ENCODE measurements around the gene CAMK2A.

DNA sequence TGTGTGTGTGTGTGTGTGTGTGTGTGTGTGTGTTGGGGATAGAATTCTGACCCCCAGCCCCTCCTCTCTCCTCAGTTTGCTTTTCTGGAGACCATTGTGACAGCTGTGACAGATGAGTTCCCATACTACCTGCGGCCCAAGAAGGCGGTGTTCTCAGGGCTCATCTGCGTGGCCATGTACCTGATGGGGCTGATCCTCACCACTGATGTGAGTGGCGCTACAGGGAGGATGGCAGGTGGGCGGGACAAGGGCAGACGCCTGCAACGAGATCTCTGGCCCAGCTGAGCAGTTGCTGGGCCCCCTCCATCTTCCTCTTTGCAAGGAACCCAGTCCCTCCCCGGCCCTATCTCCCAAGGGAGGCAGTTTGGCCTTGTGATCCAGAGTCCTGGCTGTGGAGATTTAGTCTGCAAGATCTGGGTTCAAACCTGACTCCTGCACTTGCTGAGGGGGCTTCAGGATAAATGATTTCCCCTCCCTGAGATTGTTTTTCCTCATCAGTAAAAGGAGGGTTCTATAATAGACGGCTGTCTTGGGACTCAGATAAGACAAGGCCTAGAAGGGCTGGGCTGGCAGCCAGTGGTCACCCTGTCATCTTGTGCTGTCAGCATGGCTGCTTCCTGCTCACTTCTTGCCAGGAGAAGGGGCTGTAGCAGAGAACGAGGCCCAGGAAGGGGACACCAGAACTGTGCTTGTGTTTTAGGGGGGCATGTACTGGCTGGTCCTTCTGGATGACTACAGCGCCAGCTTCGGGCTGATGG, 85.6 kb downstream of the CAMK2A start:
- TF ChIP-seq, protein P1, sequence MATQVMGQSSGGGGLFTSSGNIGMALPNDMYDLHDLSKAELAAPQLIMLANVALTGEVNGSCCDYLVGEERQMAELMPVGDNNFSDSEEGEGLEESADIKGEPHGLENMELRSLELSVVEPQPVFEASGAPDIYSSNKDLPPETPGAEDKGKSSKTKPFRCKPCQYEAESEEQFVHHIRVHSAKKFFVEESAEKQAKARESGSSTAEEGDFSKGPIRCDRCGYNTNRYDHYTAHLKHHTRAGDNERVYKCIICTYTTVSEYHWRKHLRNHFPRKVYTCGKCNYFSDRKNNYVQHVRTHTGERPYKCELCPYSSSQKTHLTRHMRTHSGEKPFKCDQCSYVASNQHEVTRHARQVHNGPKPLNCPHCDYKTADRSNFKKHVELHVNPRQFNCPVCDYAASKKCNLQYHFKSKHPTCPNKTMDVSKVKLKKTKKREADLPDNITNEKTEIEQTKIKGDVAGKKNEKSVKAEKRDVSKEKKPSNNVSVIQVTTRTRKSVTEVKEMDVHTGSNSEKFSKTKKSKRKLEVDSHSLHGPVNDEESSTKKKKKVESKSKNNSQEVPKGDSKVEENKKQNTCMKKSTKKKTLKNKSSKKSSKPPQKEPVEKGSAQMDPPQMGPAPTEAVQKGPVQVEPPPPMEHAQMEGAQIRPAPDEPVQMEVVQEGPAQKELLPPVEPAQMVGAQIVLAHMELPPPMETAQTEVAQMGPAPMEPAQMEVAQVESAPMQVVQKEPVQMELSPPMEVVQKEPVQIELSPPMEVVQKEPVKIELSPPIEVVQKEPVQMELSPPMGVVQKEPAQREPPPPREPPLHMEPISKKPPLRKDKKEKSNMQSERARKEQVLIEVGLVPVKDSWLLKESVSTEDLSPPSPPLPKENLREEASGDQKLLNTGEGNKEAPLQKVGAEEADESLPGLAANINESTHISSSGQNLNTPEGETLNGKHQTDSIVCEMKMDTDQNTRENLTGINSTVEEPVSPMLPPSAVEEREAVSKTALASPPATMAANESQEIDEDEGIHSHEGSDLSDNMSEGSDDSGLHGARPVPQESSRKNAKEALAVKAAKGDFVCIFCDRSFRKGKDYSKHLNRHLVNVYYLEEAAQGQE (IDR thresholded peaks at IDR 0.05) = no peak
- TF ChIP-seq YY1 (IDR thresholded peaks at IDR 0.05) = no peak
- no peak for TF ChIP-seq MAX (IDR thresholded peaks at IDR 0.05)
- TF ChIP-seq FOXA2 (IDR thresholded peaks at IDR 0.05) = no peak
- TF ChIP-seq CTCF (IDR thresholded peaks at IDR 0.05; ENCODE audit: low read depth, low read length, missing input control) = no peak
- no peak for TF ChIP-seq EGR1 (IDR thresholded peaks at IDR 0.05; ENCODE audit: low read depth in 2 of 2)
- TF ChIP-seq HNF4A (conservative IDR thresholded peaks at IDR 0.05) = no peak
- TF ChIP-seq GABPA (IDR thresholded peaks at IDR 0.05 in 1 of 2, conservative IDR thresholded peaks at IDR 0.05 in 1 of 2) = no peak
- no peak for TF ChIP-seq ATF3 (IDR thresholded peaks at IDR 0.05)
- no peak for TF ChIP-seq RXRA (IDR thresholded peaks at IDR 0.05)
- TF ChIP-seq TAF1 (conservative IDR thresholded peaks at IDR 0.05) = no peak
- no peak for TF ChIP-seq RAD21 (IDR thresholded peaks at IDR 0.05)
